ENCODE results near the gene PPBP.

PPBP gene

GRCh38 chr4:73988061-73988460, at the start of gene PPBP:
Gene PPBP (minus strand): TSS chr4:73988190. CDS start chr4:73988103, 87 bp downstream.
- peak; percentile 63 for DNase-seq (ENCODE audit: low spot score)

DNA sequence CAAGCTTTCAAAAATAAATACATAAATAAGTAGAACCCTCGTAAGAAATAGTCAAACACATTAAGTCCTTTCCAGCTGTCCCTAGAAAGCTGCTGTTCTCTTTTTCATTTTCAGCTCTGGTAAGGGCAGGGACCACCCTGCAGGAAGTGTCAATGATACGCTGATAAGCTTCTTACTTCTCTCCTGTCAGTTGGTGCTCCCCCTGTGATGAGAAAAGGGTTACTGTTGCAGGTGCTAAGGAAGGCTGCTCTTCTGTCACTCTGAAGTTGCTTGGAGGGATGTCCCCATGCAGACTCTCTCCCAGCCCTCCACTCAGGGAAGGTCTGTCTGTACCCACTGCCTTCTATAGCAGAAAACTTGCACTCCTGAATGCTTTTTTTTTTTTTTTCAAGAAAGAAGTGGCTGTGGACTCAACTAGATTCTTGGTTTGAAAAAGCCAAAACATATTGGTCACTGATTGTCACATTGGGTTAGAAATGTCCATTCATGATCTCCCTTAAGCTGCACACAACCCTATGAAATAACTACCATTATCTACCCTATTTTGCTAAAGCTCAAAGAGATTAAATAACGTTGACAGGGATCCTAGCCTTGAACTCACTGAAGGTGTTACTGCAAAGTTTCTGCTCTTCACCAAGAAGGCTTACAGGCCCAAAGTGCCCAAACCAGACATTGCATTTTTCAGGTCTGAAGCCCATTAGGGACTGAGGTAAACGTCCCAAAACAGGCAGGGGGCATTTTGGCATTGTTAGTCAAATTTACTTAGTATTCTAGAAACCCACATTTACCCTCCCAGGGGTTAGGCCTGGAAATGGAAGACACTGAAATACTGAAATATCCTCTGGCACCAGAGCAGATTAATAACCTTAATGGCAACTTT, 49.3 kb upstream of the PPBP start:
- no peak for DNase-seq (ENCODE audit: low spot score)

- peak; percentile 48 for DNase-seq (ENCODE audit: low spot score)
Measured at GRCh38 chr4:74033739-74034138, 45.7 kb upstream of the PPBP start.

DNA sequence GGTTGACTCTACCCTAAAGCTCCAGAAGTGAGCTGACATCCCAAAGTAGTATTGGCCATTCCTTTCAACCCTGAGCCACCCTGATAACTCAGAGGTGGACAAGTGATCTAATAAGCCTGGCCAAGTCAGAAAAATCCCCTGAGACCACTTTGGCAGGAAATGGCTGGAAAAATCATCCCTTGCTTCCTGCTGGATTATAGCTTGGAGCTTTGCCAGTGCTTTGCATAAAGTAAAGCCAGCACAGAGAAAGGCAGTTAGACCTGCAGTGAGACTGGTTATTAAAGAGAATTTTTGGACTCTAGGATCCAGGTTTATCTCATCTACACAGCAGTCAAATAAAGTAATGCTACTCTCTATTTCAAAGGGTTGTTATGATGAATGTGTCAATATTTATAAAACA, 44.1 kb upstream of the PPBP start:
- DNase-seq (ENCODE audit: low spot score), result peak; percentile 68

- DNase-seq (ENCODE audit: low spot score), result no peak
Measured at GRCh38 chr4:74031576-74031975, 43.6 kb upstream of the PPBP start.

DNA sequence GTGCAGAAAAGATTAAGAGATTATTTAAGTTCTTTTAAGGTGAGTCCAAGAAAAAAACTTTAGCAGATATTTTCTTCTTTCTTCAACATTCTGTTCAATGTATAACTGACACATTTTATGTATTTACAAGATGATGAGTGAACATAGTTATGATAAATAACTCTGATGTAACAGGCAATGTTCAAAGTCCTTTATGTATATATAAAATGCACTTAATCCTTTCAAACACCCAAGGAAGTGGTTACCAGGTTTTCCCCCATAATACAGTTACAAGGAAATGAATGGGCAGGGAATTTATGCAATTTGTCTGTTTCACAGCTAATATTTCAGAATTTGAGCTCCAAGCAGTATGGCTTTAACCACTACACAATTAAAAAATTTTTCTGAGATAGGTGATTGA, 42.3 kb upstream of the PPBP start:
- no peak for DNase-seq (ENCODE audit: low spot score)

DNA sequence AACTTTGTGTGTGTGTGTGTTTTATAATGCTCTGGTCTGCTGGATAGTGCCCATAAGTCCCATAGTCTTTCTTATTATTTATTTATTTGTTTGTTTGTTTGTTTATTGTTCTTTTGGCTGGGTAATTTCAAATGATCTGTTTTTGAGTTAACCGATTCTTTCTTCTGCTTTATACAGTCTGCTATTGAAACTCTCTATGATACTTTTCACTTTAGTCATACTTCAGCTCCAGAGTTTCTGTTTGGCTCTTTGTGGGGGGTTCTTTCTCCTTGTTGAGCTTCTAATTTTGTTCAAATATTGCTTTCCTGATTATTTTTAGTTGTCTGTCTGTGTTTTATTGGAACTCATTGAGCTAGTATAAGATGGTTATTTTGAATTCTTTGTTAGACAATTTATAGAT, 40.5 kb upstream of the PPBP start:
- DNase-seq (ENCODE audit: low spot score), result no peak

GRCh38 chr4:74023709-74024108, 35.7 kb upstream of the PPBP start:
- DNase-seq (ENCODE audit: low spot score), result peak; percentile 58

DNA sequence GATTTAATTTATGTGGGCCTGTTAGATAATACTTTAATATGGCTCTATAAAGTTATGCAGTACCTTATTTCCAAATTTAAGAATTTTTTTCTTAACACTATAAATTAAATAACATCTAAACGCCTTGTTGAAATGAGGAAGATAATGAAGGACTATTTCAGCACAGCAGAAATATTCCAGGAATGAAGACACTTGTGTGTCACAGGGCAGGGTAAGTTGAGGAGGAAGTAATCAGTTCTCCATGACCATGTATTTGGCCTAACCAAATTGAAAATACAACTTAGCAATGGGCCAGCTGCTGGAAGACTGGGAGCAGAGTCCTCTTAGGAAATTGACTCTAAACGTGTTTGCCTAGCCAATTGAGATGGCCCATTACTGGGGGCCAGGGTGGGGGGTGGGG, 33.6 kb upstream of the PPBP start:
- peak; percentile 58 for DNase-seq (ENCODE audit: low spot score)

- no peak for DNase-seq (ENCODE audit: low spot score)
Measured at GRCh38 chr4:74018771-74019170, 30.8 kb upstream of the PPBP start.

DNA sequence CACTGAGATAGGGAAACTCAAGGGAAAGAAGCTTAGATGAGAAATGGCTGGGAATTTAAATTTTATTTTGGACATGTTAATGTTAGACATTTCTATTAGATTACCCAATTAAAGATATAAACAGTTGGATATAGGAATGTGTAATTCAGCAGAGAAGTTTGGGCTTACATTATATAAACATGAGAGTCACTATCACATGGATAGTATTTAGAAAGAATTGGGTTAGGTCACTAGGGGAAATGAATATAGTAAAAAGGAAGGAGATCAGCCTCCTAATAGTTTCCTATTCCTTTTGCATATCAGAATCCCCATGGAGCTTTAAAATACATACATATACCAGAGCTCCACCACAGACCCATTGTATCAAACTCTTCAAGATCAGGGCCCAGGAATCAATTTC, 30.1 kb upstream of the PPBP start:
- no peak for DNase-seq (ENCODE audit: low spot score)

DNA sequence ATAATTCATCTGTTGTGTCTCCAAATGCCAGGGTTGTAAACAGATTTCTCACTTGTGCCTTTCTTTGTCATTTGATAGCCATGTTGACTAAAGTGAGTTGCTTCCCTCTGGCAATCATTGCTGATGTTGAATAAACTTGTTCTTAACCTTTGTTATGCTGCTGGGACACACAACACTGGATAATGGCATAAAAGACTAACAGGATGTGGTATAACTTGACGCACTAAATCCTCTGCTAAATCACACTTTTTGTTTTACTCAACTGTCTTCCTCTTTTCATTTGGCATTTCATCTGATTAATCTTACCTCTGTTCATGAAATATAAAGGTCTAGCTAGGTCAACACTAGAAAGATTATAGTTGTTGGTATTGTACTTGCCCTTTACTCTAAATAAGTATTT, 28.1 kb upstream of the PPBP start:
- DNase-seq (ENCODE audit: low spot score), result peak; percentile 57

DNA sequence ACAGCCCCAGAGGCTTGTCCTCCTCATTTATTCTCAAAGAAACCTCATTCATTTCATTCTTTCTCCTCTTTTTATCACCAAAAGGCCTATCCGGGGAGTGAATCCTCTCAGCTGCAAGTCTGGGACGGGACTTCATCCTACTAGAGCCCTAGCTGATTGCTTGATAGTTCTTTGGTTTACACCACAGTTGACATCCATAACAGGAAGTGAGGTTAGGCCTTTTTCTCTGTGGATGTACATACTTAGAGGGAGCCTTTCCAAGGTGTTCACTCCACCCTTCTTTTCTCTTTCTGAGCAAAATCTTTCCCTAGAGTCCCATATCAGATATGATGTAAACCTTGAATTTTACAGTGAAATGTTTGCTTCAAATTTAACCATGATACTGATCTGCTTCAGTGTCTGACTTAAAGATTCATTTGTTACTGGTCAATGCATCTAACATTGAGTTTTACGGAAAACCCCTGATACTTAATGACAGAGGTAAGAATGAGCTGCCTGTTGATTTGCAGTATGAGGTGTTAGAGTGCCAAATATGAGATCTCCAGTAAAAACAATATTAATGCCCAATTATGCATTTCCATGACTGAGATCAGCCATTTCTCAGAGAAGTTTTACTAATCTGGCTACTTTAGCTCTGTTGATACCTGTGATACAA, 27.3 kb upstream of the PPBP start:
- DNase-seq (ENCODE audit: low spot score), result no peak

DNA sequence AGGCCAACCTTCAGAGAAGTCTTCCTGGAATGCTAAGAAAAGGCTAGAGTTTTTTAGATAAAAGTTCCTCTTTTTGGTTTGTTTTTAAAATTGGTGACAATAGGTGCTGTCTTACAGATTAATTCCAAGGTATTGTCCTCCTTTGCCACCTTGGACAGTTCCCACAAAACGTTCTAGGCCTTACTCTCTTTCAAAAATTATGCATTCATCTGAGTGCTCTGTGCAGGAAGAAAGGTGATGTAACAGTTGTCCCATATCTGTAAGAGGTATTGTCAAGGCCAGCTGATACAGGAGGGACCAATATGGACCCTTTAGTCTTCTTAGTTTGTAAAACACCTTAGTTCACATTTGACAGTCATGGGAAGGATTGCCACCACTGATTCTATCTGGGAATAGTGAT, 26.3 kb upstream of the PPBP start:
- no peak for DNase-seq (ENCODE audit: low spot score)

- DNase-seq (ENCODE audit: low spot score), result no peak
Measured at GRCh38 chr4:74013264-74013663, 25.3 kb upstream of the PPBP start.

- no peak for DNase-seq (ENCODE audit: low spot score)
Measured at GRCh38 chr4:74012130-74012529, 24.1 kb upstream of the PPBP start.

DNA sequence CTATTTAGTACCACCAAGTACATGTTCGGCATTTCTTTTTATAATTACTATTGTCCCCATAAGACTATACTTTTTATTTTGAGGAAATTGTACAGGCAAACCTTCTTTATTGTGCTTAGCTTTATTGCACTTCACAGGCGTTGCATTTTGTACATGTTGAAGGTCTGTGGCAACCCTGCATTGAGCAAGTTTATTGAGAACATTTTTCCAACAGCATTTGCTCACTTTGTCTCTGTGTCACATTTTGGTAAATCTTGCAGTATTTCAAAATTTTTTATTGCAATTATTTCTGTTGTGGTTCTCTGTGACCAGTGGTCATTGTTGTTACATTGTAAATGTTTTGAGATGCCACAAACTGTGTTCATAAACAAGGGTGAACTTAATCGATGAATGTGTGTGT, 21.3 kb upstream of the PPBP start:
- no peak for DNase-seq (ENCODE audit: low spot score)

DNA sequence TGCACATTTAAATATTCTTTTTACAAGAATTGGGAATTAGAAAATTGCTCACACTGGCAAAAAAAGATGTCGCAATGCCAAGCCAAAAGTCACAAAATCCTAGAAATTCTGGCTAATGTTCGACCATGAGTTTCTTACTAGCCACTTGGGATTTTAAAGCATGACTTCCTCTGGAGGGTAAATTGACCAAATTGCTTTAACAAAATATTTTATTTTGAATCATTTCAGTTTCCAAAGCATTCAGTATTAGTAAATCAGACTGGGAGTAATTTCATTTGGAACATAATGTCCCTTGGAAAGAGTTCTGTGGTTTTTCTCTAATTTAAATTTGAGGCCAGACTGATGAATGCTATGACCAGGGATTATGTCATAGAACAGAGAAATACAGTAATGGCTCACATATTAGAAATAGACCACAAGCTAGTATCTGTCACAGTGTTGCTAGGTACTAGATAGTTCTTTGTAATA, 18.1 kb upstream of the PPBP start:
- DNase-seq (ENCODE audit: low spot score), result peak; percentile 88

DNA sequence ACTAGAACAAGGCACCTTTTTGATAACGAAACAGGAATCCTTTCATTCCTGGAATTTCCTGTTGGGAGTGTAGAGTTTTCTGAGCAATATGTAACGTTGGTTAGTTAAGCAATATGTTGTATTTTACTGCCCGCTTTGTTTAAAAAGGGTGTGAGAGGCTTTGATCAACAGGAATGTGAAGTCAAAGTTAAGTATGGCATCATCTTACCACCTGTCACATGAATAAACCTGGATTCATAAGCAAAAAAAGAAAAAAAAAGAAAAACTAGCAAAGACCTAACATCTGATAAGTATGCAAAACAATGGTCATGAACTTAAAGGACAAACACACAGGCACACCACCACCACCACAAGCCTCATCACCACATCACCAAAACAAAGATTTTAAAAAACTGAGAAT, 17.5 kb upstream of the PPBP start:
- DNase-seq (ENCODE audit: low spot score), result peak; percentile 84

GRCh38 chr4:74004668-74005067, 16.7 kb upstream of the PPBP start:
- no peak for DNase-seq (ENCODE audit: low spot score)

DNA sequence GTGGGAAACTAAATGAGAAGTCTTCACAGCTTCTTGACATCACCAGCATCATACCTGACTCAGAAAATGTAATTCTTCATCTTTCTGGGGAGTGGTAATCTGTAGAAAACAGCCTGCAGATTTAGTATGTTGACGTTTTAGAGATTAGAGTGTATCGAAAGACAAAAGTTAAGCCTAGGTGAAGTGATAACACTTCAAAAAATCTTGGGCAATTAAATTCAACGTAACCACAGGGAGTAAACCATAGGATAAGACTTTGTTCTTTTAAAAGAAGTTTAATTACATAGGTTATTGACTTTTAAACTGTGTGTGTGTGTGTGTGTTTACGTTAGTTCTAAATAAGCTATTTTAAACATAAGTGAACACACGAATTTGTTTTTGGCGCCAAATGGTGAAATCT, 12.3 kb upstream of the PPBP start:
- DNase-seq (ENCODE audit: low spot score), result no peak

DNA sequence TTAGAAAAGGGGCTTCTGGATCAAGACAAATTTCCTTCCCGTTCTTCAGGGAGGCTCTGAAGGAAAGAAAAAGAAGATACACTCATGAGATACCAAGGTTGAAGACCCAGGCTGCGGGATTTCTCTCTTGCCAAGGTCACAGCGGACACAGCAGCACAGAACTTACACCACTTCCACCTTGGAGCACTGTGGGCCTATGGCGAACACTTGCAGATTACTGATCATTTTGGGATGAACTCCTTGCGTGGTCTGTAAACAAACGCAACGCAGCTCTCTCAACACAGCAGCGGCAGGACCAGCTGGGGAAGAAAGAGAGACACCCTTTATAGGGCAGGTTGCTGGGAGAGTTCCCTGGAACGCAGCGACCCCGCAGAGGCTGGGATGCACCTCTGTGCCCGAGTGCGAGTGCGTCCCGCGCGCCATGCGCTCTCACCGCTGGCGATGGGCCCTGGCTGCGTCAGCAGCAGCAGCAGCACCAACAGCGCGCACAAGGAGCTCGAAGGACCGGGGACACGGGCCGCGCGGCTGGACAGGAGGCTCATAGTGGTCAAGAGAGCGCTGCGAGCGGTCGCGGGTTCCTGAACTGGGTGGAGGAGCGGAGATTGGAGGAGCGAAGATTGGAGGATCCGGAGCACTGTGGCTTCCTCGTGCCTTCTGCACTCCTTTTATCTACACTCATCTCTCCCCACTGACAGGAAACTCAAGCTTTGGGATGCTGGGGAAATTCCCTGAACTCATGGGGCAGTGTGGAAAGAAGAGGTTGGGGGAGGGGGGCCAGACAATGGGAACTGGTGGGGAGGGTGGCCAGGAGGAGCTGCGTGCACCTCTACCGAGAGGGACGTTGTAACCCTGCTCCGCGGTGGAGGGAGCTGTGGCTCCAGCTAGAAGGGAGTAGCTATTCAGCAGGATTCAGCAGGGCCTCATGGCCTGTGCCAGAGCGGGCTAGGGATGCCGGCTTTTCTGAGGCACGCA, 10.3 kb upstream of the PPBP start, which contains the start of gene CXCL5:
Gene CXCL5 (minus strand): TSS at position 638 of the 972 bp plus-strand sequence. CDS start 96 bp downstream, at position 542.
- DNase-seq (ENCODE audit: low spot score), result peak; percentile 86

Data from kidney tubule cell (primary cell).